Esophagus squamous epithelium (tissue), 5 donors: Measurements from ENCODE around the gene CKS2. TPM values are rescaled to one million over a fixed set of nuclear protein-coding genes. Genes with fewer than 3 reads are reported as not detected.

ENCODE experiments used
- DNase-seq: peaks from one replicate; lab custom pipeline; 2025; lab: John Stamatoyannopoulos, UW
- H3K27ac ChIP-seq, 4 donors: fragments of 200-600 bp; sonication (generic); one replicate each; pipeline ENCODE4 v1.5.1; 2016 to 2019; ENCODE audit warnings: mild to moderate bottlenecking in 1 of 4
- H3K27me3 ChIP-seq, 4 donors: fragments of 200-600 bp; sonication (generic); 1 replicate in 3 of 4; 2 replicates in 1 of 4; pipeline versions ENCODE4 v1.5.1 to v1.6.0; 2017 to 2021; ENCODE audit warnings: antibody characterized with exemption in 1 of 4
- H3K36me3 ChIP-seq, 3 donors: fragments of 200-600 bp; sonication (generic); one replicate each; pipeline ENCODE4 v1.5.1; 2016 to 2019
- H3K4me1 ChIP-seq, 3 donors: fragments of 200-600 bp; sonication (generic); one replicate each; pipeline ENCODE4 v1.5.1; 2017 to 2019
- H3K4me3 ChIP-seq, 4 donors: fragments of 200-600 bp; sonication (generic); 1 replicate in 3 of 4; 2 replicates in 1 of 4; pipeline ENCODE4 v1.5.1; 2016 to 2019; ENCODE audit warnings: mild to moderate bottlenecking in 2 of 4, moderate library complexity in 1 of 4
- H3K9me3 ChIP-seq, 3 donors: fragments of 200-600 bp; sonication (generic); one replicate each; pipeline ENCODE4 v1.5.1; 2016 to 2019
- CTCF ChIP-seq, 6 experiments: fragments of 450-650 bp in 4 of 6; fragments of 200-600 bp in 2 of 6; sonication (generic) in 2 of 6; IDR thresholded peaks; one replicate each; pipeline ENCODE4 v1.5.1; 2016 to 2019; ENCODE audit warnings: antibody characterized with exemption in 6 of 6, mild to moderate bottlenecking in 4 of 6, moderate library complexity in 4 of 6
- POLR2A ChIP-seq, 4 donors: fragments of 450-650 bp; IDR thresholded peaks; one replicate each; pipeline ENCODE4 v1.6.1; 2017; ENCODE audit warnings: antibody characterized with exemption in 4 of 4, mild to moderate bottlenecking in 4 of 4, moderate library complexity in 3 of 4
- WGBS, 2 donors: methylation state at CpG; one replicate each; pipeline ENCODE4 v1.1.5; 2018; 5-methylcytosine and 5-hydroxymethylcytosine counted together
- intact Hi-C: fragments of 100-400 bp; cut with DNase I; formaldehyde crosslinking; loops from one replicate; pipeline ENCODE4 v1.15.0; 2022
- total RNA-seq, 4 donors: library from RNA; depleted of rRNA; stranded (reverse); fragments of >200 nt; gene quantifications; one replicate each; pipeline ENCODE4 v1.1.0, GENCODE V29; 2016
- donor health status: DM: yes; HTN: yes; CAD: no.

The CKS2 gene
- total RNA-seq, 4 donors from 2014 or later = 17.9 to 93.5 (median 57.6) TPM

- peak overlapping the region; percentile 53 to 94 (median 72) for H3K4me3 ChIP-seq
- TF ChIP-seq CTCF (IDR thresholded peaks at IDR 0.05) (no peak), POLR2A (IDR thresholded peaks at IDR 0.05) (no peak)
- DNase-seq = no peak
- peaks cover 0 to 10% (median 0%) of the 10 kb centered on the region in 3 donors for H3K36me3 ChIP-seq
- 1 to 2% methylated on average over 13 of the region's 13 CpGs for WGBS, 2 donors
- intact Hi-C loops = no loop called here
- no peaks in the 10 kb centered on the region for H3K9me3 ChIP-seq
- H3K27me3 ChIP-seq = no peaks in the 10 kb centered on the region
- H3K4me1 ChIP-seq = peaks cover 15 to 64% (median 18%) of the 10 kb centered on the region in 3 donors
- peak overlapping the region; percentile 95 to 100 (median 98) for H3K27ac ChIP-seq
Observed at GRCh38 chr9:89319015-89319905, 8.3 kb downstream of the CKS2 start.

DNA sequence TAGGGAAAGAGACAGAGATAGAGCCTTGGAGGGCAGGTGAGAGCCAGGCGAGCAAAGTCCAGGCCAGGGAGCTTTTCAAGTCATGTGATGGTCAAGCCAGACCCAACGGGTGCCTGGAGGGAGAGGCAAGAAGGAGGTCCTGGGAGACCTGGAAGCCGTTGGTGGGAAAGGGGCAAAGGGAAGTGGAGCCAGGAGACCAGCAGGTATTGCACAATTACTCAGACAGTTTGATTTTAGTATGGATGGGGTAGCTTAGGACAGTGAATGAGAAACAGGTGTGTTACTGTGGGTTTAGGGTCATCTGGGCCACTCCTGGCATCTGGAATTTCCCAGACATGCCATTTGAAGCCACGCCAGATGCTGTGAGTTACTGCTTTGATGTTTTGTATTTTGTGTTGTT, 12.4 kb downstream of the CKS2 start:
- Histone ChIP-seq H3K27ac (no peak overlapping the region), H3K4me1 (peaks cover 7 to 49% (median 12%) of the 10 kb centered on the region in 3 donors)
- WGBS, 2 donors = 65 to 73% methylated on average over 4 of the region's 4 CpGs

GRCh38 chr9:89325733-89326132, 14.7 kb downstream of the CKS2 start:
- Histone ChIP-seq H3K27me3 (no peaks in the 10 kb centered on the region), H3K4me3 (no peak overlapping the region), H3K4me1 (peaks cover 0 to 32% (median 3%) of the 10 kb centered on the region in 3 donors), H3K36me3 (peaks cover 0 to 62% (median 18%) of the 10 kb centered on the region in 3 donors), H3K9me3 (no peaks in the 10 kb centered on the region), H3K27ac (no peak overlapping the region)
- WGBS, 2 donors = 84 to 90% methylated on average over 3 of the region's 3 CpGs
- TF ChIP-seq CTCF (IDR thresholded peaks at IDR 0.05) = no peak
- TF ChIP-seq POLR2A (IDR thresholded peaks at IDR 0.05) = no peak
- DNase-seq = no peak
- intact Hi-C loops = loop anchor here (10.0 kb wide), 1 partner anchor 219 kb away; no protein-coding TSS in a partner anchor

More for the DNA sequence above, 12.4 kb downstream of the CKS2 start:
- Histone ChIP-seq H3K36me3 (peaks cover 0 to 39% (median 0%) of the 10 kb centered on the region in 3 donors), H3K27me3 (no peaks in the 10 kb centered on the region), H3K9me3 (no peaks in the 10 kb centered on the region), H3K4me3 (no peak overlapping the region)
- no peak for DNase-seq
- intact Hi-C loops = loop anchor here (10.0 kb wide), 1 partner anchor 221 kb away; no protein-coding TSS in a partner anchor
- TF ChIP-seq CTCF (IDR thresholded peaks at IDR 0.05) (no peak), POLR2A (IDR thresholded peaks at IDR 0.05) (no peak)

DNA sequence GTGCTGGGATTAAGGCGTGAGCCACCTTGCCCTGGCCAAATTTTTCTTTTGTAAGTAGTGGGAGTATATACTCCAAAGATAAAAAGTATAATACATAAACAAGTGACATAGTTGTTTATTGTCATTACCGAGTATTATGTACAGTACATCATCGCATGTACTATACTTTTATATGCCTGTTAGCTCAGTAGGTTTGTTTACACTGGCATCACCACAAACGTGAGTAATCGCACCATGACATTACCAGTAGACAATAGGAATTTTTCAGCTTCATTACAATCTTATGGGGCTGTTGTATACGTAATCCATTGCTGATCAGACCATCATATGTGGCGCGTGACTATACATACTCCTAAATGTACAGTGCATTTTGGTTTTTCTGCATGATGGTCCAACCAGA, 17.1 kb downstream of the CKS2 start:
- intact Hi-C loops = loop anchor here (10.0 kb wide), 1 partner anchor 217 kb away; no protein-coding TSS in a partner anchor
- H3K9me3 ChIP-seq = no peaks in the 10 kb centered on the region
- TF ChIP-seq CTCF (IDR thresholded peaks at IDR 0.05) = no peak
- peaks cover 0 to 86% (median 18%) of the 10 kb centered on the region in 3 donors for H3K36me3 ChIP-seq
- no peaks in the 10 kb centered on the region for H3K27me3 ChIP-seq
- peaks cover 0 to 8% (median 3%) of the 10 kb centered on the region in 3 donors for H3K4me1 ChIP-seq
- no peak overlapping the region for H3K4me3 ChIP-seq
- DNase-seq = no peak
- H3K27ac ChIP-seq = no peak overlapping the region
- 76 to 77% methylated on average over 8 of the region's 8 CpGs for whole genome bisulfite sequencing, 2 donors

DNA sequence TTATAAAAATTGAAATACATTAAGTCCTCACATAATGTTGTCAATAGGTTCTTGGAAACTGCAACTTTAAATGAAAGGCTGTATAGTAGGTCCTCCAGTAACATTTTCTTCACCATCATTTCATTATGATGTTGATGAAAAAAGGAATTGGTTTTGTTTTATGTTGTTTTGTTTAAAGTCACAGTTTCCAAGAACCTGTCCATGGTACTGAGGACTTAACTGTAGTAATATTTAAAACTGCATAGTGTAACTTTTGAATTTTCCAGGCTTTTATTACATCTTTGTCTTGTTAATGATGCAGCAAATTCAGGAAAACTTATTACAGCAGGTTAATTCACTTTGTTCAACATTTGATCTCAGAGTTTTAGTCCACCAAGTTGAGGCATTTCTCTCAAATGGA, 18.9 kb downstream of the CKS2 start:
- Histone ChIP-seq H3K9me3 (no peaks in the 10 kb centered on the region), H3K4me3 (no peak overlapping the region), H3K27ac (no peak overlapping the region), H3K36me3 (peaks cover 0 to 99% (median 21%) of the 10 kb centered on the region in 3 donors), H3K27me3 (no peaks in the 10 kb centered on the region), H3K4me1 (no peaks in the 10 kb centered on the region)
- intact Hi-C loops = loop anchor here (10.0 kb wide), 1 partner anchor 215 kb away; no protein-coding TSS in a partner anchor
- TF ChIP-seq CTCF (IDR thresholded peaks at IDR 0.05) (no peak), POLR2A (IDR thresholded peaks at IDR 0.05) (no peak)
- no peak for DNase-seq
